Ishikawa (cell line): ENCODE data around the gene HOXC6.

Source experiments
- CEBPB ChIP-seq: IDR thresholded peaks from 2 replicates; pipeline ENCODE4 v1.6.1; 2012
- CREB1 ChIP-seq: IDR thresholded peaks from 2 replicates; pipeline ENCODE4 v1.6.1; 2012; ENCODE audit warnings: low read depth
- EGR1 ChIP-seq: IDR thresholded peaks from 2 replicates; pipeline ENCODE4 v1.6.1; 2012
- EP300 ChIP-seq: IDR thresholded peaks from 2 replicates; pipeline ENCODE4 v1.6.1; 2012; ENCODE audit warnings: borderline replicate concordance
- FOXM1 ChIP-seq: IDR thresholded peaks from 2 replicates; pipeline ENCODE4 v1.6.1; 2012; ENCODE audit warnings: low read depth, borderline replicate concordance
- MAX ChIP-seq: IDR thresholded peaks from 2 replicates; pipeline ENCODE4 v1.6.1; 2012
- NFIC ChIP-seq: IDR thresholded peaks from 2 replicates; pipeline ENCODE4 v1.6.1; 2012
- RAD21 ChIP-seq: IDR thresholded peaks from 2 replicates; pipeline ENCODE4 v1.6.1; 2012; ENCODE audit warnings: low read depth
- REST ChIP-seq: IDR thresholded peaks from 2 replicates; pipeline ENCODE4 v1.6.1; 2012; ENCODE audit warnings: low read depth, mild to moderate bottlenecking
- TAF1 ChIP-seq: IDR thresholded peaks from 2 replicates; pipeline ENCODE4 v1.6.1; 2012; ENCODE audit warnings: low read depth, mild to moderate bottlenecking
- TCF12 ChIP-seq: IDR thresholded peaks from 2 replicates; pipeline ENCODE4 v1.6.1; 2012; ENCODE audit warnings: low read depth
- TEAD4 ChIP-seq: IDR thresholded peaks from 2 replicates; pipeline ENCODE4 v1.6.1; 2012
- USF1 ChIP-seq: IDR thresholded peaks from 2 replicates; pipeline ENCODE4 v1.6.1; 2012
- YY1 ChIP-seq: IDR thresholded peaks from 2 replicates; pipeline ENCODE4 v1.6.1; 2012; ENCODE audit warnings: low read depth
- ZBTB7A ChIP-seq: IDR thresholded peaks from 2 replicates; pipeline ENCODE4 v1.6.1; 2012; ENCODE audit warnings: low read depth

The HOXC6 gene

GRCh38 chr12:54014377-54015017 lies 13.7 kb upstream of the HOXC6 start:
- TF ChIP-seq NFIC: no peak
- no peak for TF ChIP-seq REST
- no peak for TF ChIP-seq YY1
- no peak for TF ChIP-seq USF1
- TF ChIP-seq CEBPB: no peak
- no peak for TF ChIP-seq EGR1
- TF ChIP-seq MAX: no peak
- no peak for TF ChIP-seq RAD21
- no peak for TF ChIP-seq TEAD4
- no peak for TF ChIP-seq TCF12
- TF ChIP-seq ZBTB7A: no peak
- no peak for TF ChIP-seq FOXM1

GRCh38 chr12:54015018-54015931 lies 13.0 kb upstream of the HOXC6 start:
- TF ChIP-seq EP300 (no peak), MAX (no peak), RAD21 (no peak), USF1 (no peak), NFIC (no peak), REST (no peak), TEAD4 (no peak), TCF12 (no peak), TAF1 (no peak), EGR1 (no peak), ZBTB7A (no peak), CREB1 (no peak)

- TF ChIP-seq CREB1 (no peak), EP300 (no peak), NFIC (no peak), TAF1 (no peak)
Measured at GRCh38 chr12:54016051-54016450, 12.2 kb upstream of the HOXC6 start.

- no peak for TF ChIP-seq TCF12
- 0 out of 2 replicates have a peak, but pooled peaks have one; percentile 52 for TF ChIP-seq YY1
Measured at GRCh38 chr12:54016478-54016964, 11.7 kb upstream of the HOXC6 start.

GRCh38 chr12:54017027-54017788 lies 11.0 kb upstream of the HOXC6 start:
- peak; percentile 17; the same call in 1 of the 2 replicates for TF ChIP-seq MAX
- TF ChIP-seq NFIC: peak; percentile 32; the same call in 1 of the 2 replicates
- TF ChIP-seq USF1: no peak
- TF ChIP-seq EP300: no peak
- peak; percentile 42; the same call in 1 of the 2 replicates for TF ChIP-seq ZBTB7A
- TF ChIP-seq REST: no peak
